ENCODE data around the gene HSPB6.

The HSPB6 gene

GRCh38 chr19:35796645-35797542 is 40.1 kb upstream of the HSPB6 start:
- no peak for TF ChIP-seq TAF1 (IDR thresholded peaks at IDR 0.05; ENCODE audit: borderline replicate concordance, insufficient read depth, low read length)

- no peak for TF ChIP-seq SIN3A (IDR thresholded peaks at IDR 0.05; ENCODE audit: borderline replicate concordance, insufficient read depth, low read length)
- no peak for TF ChIP-seq FOXP2 (optimal IDR thresholded peaks at IDR 0.05; ENCODE audit: borderline replicate concordance, extremely low read depth, extremely low read length, insufficient read depth)
- no peak for TF ChIP-seq TAF1 (IDR thresholded peaks at IDR 0.05; ENCODE audit: borderline replicate concordance, insufficient read depth, low read length)
These were observed 36.7 kb upstream of the HSPB6 start for GRCh38 chr19:35793381-35794165.

- TF ChIP-seq TAF1 (IDR thresholded peaks at IDR 0.05; ENCODE audit: borderline replicate concordance, insufficient read depth, low read length): no peak
- TF ChIP-seq POLR2AphosphoS5 (IDR thresholded peaks at IDR 0.05; ENCODE audit: low read depth, low read length): no peak
- no peak for TF ChIP-seq FOXP2 (optimal IDR thresholded peaks at IDR 0.05; ENCODE audit: borderline replicate concordance, extremely low read depth, extremely low read length, insufficient read depth)
- no peak for TF ChIP-seq REST (IDR thresholded peaks at IDR 0.05; ENCODE audit: insufficient read depth in 1 of 2, low read depth in 2 of 2, low read length in 2 of 2)
- no peak for TF ChIP-seq SIN3A (IDR thresholded peaks at IDR 0.05; ENCODE audit: borderline replicate concordance, insufficient read depth, low read length)
These were observed 36.1 kb upstream of the HSPB6 start for GRCh38 chr19:35792888-35793287.

GRCh38 chr19:35792312-35792711 is 35.5 kb upstream of the HSPB6 start:
- TF ChIP-seq FOXP2 (optimal IDR thresholded peaks at IDR 0.05; ENCODE audit: borderline replicate concordance, extremely low read depth, extremely low read length, insufficient read depth) (no peak), TAF1 (IDR thresholded peaks at IDR 0.05; ENCODE audit: borderline replicate concordance, insufficient read depth, low read length) (no peak), SIN3A (IDR thresholded peaks at IDR 0.05; ENCODE audit: borderline replicate concordance, insufficient read depth, low read length) (no peak), POLR2AphosphoS5 (IDR thresholded peaks at IDR 0.05; ENCODE audit: low read depth, low read length) (no peak), REST (IDR thresholded peaks at IDR 0.05; ENCODE audit: insufficient read depth in 1 of 2, low read depth in 2 of 2, low read length in 2 of 2) (no peak)

GRCh38 chr19:35791814-35792279 is 35.0 kb upstream of the HSPB6 start:
- TF ChIP-seq TAF1 (IDR thresholded peaks at IDR 0.05; ENCODE audit: borderline replicate concordance, insufficient read depth, low read length): no peak
- TF ChIP-seq REST (IDR thresholded peaks at IDR 0.05; ENCODE audit: insufficient read depth in 1 of 2, low read depth in 2 of 2, low read length in 2 of 2): no peak
- TF ChIP-seq SIN3A (IDR thresholded peaks at IDR 0.05; ENCODE audit: borderline replicate concordance, insufficient read depth, low read length): no peak
- TF ChIP-seq POLR2AphosphoS5 (IDR thresholded peaks at IDR 0.05; ENCODE audit: low read depth, low read length): no peak
- no peak for TF ChIP-seq FOXP2 (optimal IDR thresholded peaks at IDR 0.05; ENCODE audit: borderline replicate concordance, extremely low read depth, extremely low read length, insufficient read depth)
